ENCODE results near the gene GRID2IP.
A peak's percentile ranks its signal among the peaks of the same experiment; 100 is the strongest.
"Not testable (repeated sequence)": the region's sequence is repeated elsewhere in the genome, so short reads cannot be mapped to it uniquely, and the experiment has no call there.

The GRID2IP gene

GRCh38 chr7:6551016-6551511 is at the start of gene GRID2IP:
Gene GRID2IP, minus strand, starts transcription at chr7:6551461. Its CDS starts 25 bp downstream, at chr7:6551436.
- DNase-seq = no peak

DNA sequence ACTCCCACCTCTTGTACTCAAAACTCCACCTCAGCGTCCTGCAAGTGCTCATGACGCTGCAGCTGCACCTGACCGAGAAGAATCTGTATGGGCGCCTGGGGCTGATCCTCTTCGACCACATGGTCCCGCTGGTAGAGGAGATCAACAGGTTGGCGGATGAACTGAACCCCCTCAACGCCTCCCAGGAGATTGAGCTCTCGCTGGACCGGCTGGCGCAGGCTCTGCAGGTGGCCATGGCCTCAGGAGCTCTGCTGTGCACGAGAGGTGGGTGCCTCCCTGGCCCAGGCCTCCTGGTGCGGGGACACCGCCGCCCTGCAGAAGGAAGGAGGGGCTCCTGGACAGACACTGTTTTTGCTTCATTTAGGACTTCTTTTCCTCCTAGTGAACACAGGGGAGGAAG is 48.8 kb upstream of the GRID2IP start:
- DNase-seq = no peak

GRCh38 chr7:6590645-6591110 is 39.4 kb upstream of the GRID2IP start:
- no peak for DNase-seq

DNA sequence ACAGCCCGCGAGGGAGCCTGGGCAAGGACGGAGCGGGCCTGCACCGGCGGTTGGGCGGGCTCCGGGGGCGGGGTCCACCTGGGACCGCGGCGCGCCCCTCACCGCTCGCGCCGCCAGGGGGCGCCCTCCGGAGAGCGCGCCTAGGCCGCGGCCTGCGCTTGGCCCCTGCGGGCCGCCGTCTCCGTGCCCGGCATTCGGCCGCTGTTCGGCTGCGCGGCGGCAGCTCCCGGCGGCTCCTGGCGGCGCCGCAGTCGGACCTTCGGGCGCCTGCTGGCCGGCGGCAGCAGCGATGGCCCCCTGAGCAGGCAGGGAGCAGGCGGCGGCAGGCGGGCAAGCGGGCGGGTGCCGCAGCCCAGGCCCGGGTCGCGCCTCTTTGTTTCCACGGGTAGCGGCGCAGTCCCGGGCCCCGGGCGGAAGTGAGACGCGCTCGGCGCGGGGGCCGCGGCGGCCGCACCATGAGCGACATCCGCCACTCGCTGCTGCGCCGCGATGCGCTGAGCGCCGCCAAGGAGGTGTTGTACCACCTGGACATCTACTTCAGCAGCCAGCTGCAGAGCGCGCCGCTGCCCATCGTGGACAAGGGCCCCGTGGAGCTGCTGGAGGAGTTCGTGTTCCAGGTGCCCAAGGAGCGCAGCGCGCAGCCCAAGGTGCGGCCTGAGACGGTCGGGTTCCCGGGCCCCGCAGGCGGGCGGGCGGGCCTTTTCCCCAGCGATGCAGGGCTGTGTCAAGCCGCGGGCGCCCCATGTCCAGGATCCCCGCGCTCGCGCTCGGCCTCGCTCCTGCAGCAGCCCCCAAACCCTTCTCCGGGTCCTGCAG is 38.8 kb upstream of the GRID2IP start, which contains the start of gene INTS15:
INTS15 (plus strand) TSS at position 193 of the 816 bp plus-strand sequence; CDS start at position 456, 263 bp downstream.
- DNase-seq = peak; percentile 91

DNA sequence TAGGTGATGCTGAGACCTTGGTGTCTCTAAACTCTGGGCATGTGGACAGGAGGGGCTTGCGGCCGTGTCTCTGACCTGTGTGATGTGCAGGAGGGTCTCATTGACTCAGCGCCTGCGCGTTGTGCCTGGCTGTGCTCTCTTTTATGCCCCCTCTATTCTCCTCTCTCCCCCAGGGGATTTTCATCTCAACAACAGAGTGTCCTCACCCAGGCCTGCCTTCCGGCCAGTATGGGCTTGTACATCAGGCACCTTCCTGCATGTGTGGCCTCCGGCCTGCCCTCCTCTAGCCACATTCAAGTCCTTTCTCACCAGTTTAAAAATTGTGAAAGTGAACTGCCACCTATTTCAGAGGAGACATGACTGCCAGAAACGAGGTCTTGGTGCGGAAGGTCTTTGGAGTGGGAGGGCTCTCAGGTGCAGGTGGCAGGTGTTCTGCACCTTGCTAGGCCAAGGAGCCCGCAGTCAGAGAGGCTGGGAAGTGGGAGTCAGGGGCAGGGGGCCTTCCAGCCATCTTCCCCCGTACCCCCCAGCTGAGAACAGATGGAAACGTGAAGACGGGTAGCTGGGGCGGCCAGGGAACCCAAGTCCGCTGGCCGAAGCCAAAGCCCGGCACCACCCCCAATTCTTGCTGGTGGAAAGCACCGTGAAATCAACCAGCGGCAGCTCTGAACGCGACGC is 38.0 kb upstream of the GRID2IP start:
- no peak for DNase-seq

GRCh38 chr7:6588566-6588965 is 37.3 kb upstream of the GRID2IP start:
- no peak for DNase-seq

DNA sequence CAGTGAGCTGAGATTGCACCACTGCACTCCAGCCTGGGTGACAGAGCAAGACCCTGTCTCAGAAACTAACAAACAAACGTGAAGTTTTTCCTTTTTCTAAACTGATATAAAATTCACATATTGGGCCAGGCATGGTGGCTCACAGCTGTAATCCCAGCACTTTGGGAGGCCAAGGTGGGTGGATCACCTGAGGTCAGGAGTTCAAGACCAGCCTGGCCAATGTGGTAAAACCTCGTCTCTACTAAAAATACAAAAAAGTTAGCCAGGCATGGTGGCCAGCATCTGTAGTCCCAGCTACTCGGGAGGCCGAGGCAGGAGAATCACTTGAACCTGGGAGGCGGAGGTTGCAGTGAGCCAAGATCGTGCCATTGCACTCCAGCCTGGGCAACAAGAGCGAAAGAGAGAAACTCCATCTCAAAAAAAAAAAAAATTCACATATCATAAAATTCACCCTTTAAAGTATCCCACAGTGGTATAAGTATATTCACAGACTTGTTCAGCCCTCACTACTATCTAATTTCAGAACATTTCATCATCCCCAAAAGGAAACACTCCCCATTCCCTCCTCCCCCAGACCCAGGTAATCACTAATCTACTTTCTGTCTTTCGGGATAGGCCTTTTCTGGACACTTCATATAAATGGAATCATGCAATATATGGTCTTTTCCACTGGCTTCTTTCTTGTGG is 34.6 kb upstream of the GRID2IP start:
- DNase-seq = not testable (repeated sequence)

DNA sequence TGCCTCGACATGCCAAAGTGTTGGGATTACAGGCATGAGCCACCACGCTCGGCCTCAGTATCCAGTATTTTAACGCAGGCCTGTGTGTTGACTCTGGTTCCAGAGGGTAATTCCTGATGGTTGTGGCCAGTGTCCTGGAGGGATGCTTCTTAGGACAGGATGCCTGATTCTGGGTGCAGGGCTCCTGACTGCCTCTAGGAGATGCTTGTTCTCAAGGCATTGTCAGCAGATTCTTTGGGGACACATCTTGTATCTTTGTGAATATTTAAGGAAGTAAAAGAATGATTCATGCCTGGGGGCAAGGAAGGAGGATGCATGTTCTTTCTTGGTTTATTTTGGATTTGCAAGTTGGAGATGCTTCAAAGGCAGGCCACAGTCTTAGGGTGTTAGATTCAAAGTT is 28.2 kb upstream of the GRID2IP start:
- DNase-seq = peak; percentile 32

- DNase-seq = peak; percentile 79
Measured at GRCh38 chr7:6578114-6579084, 27.1 kb upstream of the GRID2IP start.

DNA sequence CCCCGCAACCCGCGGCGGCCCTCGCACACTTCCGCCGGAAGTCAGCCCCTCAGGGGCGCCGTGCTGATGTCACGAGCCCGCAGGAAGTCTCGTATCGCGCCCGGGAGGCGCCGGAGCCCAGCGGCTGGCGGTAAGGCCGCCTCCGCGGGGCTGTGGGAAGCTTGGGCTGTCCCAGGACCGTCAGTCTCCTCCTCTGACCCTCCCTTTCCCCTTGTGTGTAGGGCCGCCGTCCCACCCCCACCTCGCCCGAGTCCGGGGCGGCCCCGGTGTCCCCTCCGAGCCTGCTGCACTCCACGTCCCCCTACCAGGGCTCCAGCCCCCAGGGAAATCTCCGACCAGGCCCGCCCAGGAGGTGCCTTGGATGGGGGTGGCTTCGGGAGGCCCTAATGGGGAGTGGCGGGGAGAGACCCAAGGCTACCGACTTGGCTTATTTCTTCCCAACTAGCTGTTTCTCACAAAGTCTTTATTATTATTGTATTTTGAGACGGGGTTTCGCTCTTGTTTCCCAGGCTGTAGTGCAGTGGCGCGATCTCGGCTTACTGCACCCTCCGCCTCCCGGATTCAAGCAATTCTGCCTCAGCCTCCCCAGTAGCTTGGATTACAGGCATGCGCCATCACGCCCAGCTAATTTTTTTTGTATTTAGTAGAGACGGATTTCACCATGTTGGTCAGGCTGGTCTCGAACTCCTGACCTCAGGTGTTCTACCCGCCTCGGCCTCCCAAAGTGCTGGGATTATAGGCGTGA is 26.3 kb upstream of the GRID2IP start, which contains the start of gene ZDHHC4:
ZDHHC4 (plus strand) TSS at position 86 of the 745 bp plus-strand sequence. CDS start 3,108 bp downstream, outside the sequence.
- peak; percentile 98 for DNase-seq

- not testable (repeated sequence) for DNase-seq
Measured at GRCh38 chr7:6576867-6577368, 25.7 kb upstream of the GRID2IP start.

DNA sequence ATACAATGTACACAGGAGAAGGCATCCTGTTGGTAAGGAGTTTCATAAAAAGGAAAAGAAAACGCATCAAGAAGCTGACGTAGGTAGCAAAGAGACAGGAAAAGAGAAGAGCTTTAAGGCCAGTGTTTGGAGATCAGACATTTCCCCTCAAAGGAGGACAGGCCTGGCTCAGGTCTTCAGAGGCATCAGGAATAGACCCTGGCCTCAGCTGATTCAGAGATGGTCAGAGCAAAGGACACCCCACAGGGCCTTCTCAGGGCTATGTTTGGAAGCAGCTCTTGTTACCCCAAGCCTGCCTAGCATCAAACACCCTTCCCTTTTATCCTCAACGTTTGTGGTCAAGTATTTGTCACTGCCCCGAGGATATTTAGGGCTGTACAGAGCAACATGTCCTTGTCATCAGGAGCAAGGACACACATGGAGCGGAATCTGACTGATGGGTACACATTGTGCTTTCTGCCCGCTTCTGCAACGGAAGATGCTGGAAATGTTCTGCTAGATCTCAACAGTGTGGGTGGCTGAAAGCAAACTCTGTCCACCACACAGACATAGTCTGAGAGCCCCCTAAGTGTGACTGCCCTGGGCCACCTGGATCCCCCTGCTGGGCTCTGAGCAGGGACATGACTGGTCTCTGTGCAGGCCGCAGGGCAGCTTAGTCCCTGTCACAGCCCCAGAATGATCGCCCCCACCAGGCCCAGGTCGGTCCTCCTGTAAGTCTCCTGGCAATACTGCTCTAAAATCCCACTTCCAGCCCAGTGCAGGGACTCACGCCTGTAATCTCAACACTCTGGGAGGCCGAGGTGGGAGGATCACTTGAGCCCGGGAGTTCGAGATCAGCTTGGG is 25.0 kb upstream of the GRID2IP start:
- DNase-seq = no peak

DNA sequence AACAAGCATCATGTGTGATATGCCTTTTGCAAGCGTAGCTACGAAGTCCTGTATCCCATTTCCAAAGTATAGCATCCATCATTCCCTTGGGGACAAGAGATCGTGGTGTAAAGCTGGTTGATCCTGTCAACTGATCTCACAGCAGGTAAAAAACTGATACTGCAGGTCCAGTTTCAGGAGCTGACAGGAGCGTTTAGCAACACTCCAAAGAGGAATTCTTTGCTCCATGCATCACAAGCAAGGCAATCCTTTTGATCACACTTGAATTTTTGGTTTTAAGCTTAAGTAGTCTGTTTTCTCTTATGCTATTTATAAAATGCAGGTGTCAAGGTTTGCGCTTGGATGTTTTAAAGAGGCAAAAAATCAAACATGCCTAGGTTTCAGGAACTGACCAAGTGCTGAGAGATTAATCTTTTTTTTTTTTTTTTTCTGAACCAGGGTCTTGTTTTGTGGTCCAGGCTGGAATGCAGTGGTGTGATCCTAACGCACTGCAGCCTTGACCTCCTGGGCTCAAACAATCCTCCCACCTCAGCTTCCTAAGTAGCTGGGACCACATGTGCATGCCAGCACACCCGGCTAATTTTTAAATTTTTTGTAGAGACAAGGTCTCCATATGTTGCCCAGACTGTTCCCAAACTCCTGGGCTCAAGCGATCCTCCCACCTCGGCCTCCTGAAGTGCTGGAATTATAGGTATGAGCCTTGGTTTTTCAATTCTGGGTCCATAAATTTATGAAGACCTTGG is 24.2 kb upstream of the GRID2IP start:
- DNase-seq = no peak

GRCh38 chr7:6571160-6571779 is 20.0 kb upstream of the GRID2IP start:
- no peak for DNase-seq

DNA sequence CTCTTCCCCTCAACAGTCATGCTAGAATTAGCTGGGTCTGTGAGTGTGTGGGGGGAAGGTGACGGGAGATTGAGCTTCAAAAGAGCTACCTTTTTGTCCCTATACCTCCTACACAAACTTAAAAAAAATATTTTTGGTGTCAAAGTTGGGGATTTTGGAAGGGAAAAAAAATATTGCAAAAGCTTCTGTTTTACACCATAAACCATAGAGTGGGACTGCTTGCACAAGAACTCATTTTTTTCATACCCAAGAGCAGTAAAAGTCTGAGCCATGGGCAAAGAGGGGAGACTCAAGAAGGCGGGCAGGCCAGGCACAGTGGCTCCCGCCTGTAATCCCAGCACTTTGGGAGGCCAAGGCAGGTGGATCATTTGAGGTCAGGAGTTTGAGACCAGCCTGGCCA is 16.6 kb upstream of the GRID2IP start:
- DNase-seq = no peak

- DNase-seq = no peak
Measured at GRCh38 chr7:6565655-6566054, 14.4 kb upstream of the GRID2IP start.

DNA sequence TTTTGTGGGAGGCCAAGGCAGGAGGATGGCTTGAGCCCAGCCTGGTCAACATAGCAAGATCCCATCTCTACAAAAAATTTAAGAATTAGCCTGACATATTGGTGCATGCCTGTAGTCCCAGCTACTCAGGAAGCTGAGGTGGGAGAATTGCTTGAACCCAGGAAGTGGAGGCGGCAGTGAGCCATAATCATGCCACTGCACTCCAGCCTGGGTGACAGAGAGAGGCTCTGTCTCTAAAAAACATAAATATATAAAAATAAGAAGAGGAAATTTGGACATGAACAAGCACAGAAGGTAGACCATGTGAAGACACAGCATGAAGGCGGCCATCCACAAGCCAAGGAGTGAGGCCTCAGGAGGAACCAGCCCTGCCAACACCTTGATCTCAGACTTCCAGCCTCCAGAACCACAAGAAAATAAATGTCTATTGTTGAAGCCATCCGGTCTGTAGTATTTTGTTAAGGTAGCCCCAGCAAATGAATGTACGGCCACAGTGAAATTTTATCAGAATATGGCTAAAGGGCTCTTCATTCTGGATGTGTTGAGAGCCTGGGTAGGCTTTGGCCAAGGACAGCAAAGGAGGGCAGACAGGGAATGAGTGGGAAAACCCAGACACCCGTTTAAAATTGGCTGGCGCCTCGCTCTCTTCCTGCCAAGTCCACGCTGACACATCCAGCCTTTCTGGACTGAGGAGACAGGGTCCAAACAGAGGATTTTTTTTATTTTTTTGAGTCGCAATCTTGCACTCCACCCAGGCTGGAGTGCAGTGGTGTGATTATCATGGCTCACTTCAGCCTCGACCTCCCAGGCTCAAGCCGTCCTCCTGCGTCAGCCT is 12.9 kb upstream of the GRID2IP start:
- no peak for DNase-seq

DNA sequence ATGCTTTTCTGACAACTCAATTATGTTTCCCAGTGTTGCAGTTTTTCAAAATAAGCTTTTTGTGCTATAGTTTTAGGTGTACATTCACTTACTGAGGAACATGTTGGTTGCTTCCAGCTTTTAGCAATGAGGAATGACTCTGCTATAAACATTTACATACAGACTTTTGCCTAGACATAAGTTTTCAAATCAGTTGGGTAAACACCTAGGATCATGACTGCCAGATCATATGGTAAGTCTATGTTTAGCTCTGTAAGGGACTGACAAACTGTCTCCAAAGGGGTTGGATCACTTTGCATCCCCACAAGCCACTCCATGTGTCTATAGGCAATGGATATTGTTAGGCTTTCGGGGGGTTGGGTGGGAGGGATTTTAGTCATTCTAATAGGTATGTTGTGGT is 10.8 kb upstream of the GRID2IP start:
- DNase-seq = no peak
